ENCODE results near the gene ROR1.

The ROR1 gene

GRCh38 chr1:63854091-63854490, 80.3 kb downstream of the ROR1 start:
- no peak for FAIRE-seq
- DNase-seq (ENCODE audit: low spot score), result no peak

GRCh38 chr1:63855942-63856341, 82.1 kb downstream of the ROR1 start:
- DNase-seq (ENCODE audit: low spot score) (no peak), FAIRE-seq (no peak)

- DNase-seq (ENCODE audit: low spot score) (no peak), FAIRE-seq (no peak)
Observed at GRCh38 chr1:63856924-63857323, 83.1 kb downstream of the ROR1 start.

GRCh38 chr1:63857478-63857877, 83.7 kb downstream of the ROR1 start:
- DNase-seq (ENCODE audit: low spot score), result no peak
- no peak for FAIRE-seq

- no peak for DNase-seq (ENCODE audit: low spot score)
- no peak for FAIRE-seq
Observed at GRCh38 chr1:63858153-63858552, 84.3 kb downstream of the ROR1 start.

GRCh38 chr1:63859480-63860275, 85.9 kb downstream of the ROR1 start:
- DNase-seq (ENCODE audit: low spot score) (no peak), FAIRE-seq (no peak)

GRCh38 chr1:63861052-63861691, 87.4 kb downstream of the ROR1 start:
- FAIRE-seq (no peak), DNase-seq (ENCODE audit: low spot score) (no peak)

GRCh38 chr1:63863145-63863544, 89.3 kb downstream of the ROR1 start:
- FAIRE-seq, result no peak
- DNase-seq (ENCODE audit: low spot score), result no peak

GRCh38 chr1:63864224-63864641, 90.4 kb downstream of the ROR1 start:
- DNase-seq (ENCODE audit: low spot score) (no peak), FAIRE-seq (no peak)

GRCh38 chr1:63865561-63865960, 91.7 kb downstream of the ROR1 start:
- FAIRE-seq, result no peak

GRCh38 chr1:63866084-63866483, 92.3 kb downstream of the ROR1 start:
- DNase-seq (ENCODE audit: low spot score), result no peak
- FAIRE-seq, result no peak

More at GRCh38 chr1:63865561-63865960, 91.7 kb downstream of the ROR1 start:
- DNase-seq (ENCODE audit: low spot score), result no peak

- no peak for FAIRE-seq
Observed at GRCh38 chr1:63867429-63868176, 93.8 kb downstream of the ROR1 start.

GRCh38 chr1:63868268-63868781, 94.5 kb downstream of the ROR1 start:
- DNase-seq (ENCODE audit: low spot score) (peak; percentile 78), FAIRE-seq (peak; percentile 92)

More at GRCh38 chr1:63867429-63868176, 93.8 kb downstream of the ROR1 start:
- DNase-seq (ENCODE audit: low spot score), result no peak

GRCh38 chr1:63870152-63870551, 96.3 kb downstream of the ROR1 start:
- FAIRE-seq, result no peak
- DNase-seq (ENCODE audit: low spot score), result no peak

- FAIRE-seq (no peak), DNase-seq (ENCODE audit: low spot score) (no peak)
Observed at GRCh38 chr1:63871463-63871862, 97.6 kb downstream of the ROR1 start.

GRCh38 chr1:63873751-63874150, 99.9 kb downstream of the ROR1 start:
- DNase-seq (ENCODE audit: low spot score) (peak; percentile 21), FAIRE-seq (no peak)

- DNase-seq (ENCODE audit: low spot score) (peak; percentile 23), FAIRE-seq (peak; percentile 61)
Observed at GRCh38 chr1:63874278-63874880, 100.6 kb downstream of the ROR1 start.

- no peak for FAIRE-seq
- DNase-seq (ENCODE audit: low spot score), result no peak
Observed at GRCh38 chr1:63875636-63876035, 101.8 kb downstream of the ROR1 start.

GRCh38 chr1:63877021-63877767, 103.4 kb downstream of the ROR1 start:
- DNase-seq (ENCODE audit: low spot score) (no peak), FAIRE-seq (peak; percentile 17)

GRCh38 chr1:63877816-63878215, 104.0 kb downstream of the ROR1 start:
- DNase-seq (ENCODE audit: low spot score), result peak; percentile 80
- peak; percentile 93 for FAIRE-seq

- peak; percentile 10 for DNase-seq (ENCODE audit: low spot score)
- peak; percentile 60 for FAIRE-seq
Observed at GRCh38 chr1:63878932-63879331, 105.1 kb downstream of the ROR1 start.
